Fibroblast of peridontal ligament (primary cell): ENCODE measurements around the gene ARHGEF28.
A peak's percentile ranks its signal among the peaks of the same experiment; 100 is the strongest.

Experiments used
- DNase-seq: peaks from one replicate; pipeline ENCODE4 v3.0.0-alpha.2; 2010; ENCODE audit errors: extremely low read depth

ARHGEF28 gene

GRCh38 chr5:73776405-73776804 lies 150.4 kb downstream of the ARHGEF28 start:
- no peak for DNase-seq

- no peak for DNase-seq
Measured at GRCh38 chr5:73777192-73777591, 151.2 kb downstream of the ARHGEF28 start.

GRCh38 chr5:73780302-73781080 lies 154.5 kb downstream of the ARHGEF28 start:
- peak; percentile 38 for DNase-seq

GRCh38 chr5:73781107-73781768 lies 155.2 kb downstream of the ARHGEF28 start:
- DNase-seq: no peak

GRCh38 chr5:73783828-73784227 lies 157.8 kb downstream of the ARHGEF28 start:
- peak; percentile 68 for DNase-seq

- no peak for DNase-seq
Measured at GRCh38 chr5:73786043-73786831, 160.2 kb downstream of the ARHGEF28 start.

- DNase-seq: peak; percentile 27
Measured at GRCh38 chr5:73789851-73790281, 163.9 kb downstream of the ARHGEF28 start.

- DNase-seq: no peak
Measured at GRCh38 chr5:73791389-73791788, 165.4 kb downstream of the ARHGEF28 start.

- peak; percentile 83 for DNase-seq
Measured at GRCh38 chr5:73792687-73793320, 166.8 kb downstream of the ARHGEF28 start.

- DNase-seq: no peak
Measured at GRCh38 chr5:73793911-73794310, 167.9 kb downstream of the ARHGEF28 start.

GRCh38 chr5:73796164-73797131 lies 170.5 kb downstream of the ARHGEF28 start:
- peak; percentile 91 for DNase-seq

- DNase-seq: no peak
Measured at GRCh38 chr5:73797132-73797510, 171.1 kb downstream of the ARHGEF28 start.

GRCh38 chr5:73799401-73799972 lies 173.5 kb downstream of the ARHGEF28 start:
- no peak for DNase-seq

- peak; percentile 84 for DNase-seq
Measured at GRCh38 chr5:73801686-73802085, 175.7 kb downstream of the ARHGEF28 start.

- no peak for DNase-seq
Measured at GRCh38 chr5:73805449-73805848, 179.5 kb downstream of the ARHGEF28 start.

GRCh38 chr5:73808911-73809310 lies 182.9 kb downstream of the ARHGEF28 start:
- no peak for DNase-seq

GRCh38 chr5:73810429-73810828 lies 184.4 kb downstream of the ARHGEF28 start:
- no peak for DNase-seq

GRCh38 chr5:73812457-73812856 lies 186.5 kb downstream of the ARHGEF28 start:
- no peak for DNase-seq

GRCh38 chr5:73812962-73813588 lies 187.1 kb downstream of the ARHGEF28 start:
- no peak for DNase-seq
